SU-DHL-6 (cell line): ENCODE data around the gene TTC38.

Experiments used
- H2AFZ ChIP-seq: fragments of 200-600 bp; sonication (generic); 2 replicates; pipeline ENCODE4 v1.6.1; 2014; ENCODE audit warnings: low read depth, mild to moderate bottlenecking, moderate library complexity, mixed read lengths, antibody characterized with exemption, low read length; ENCODE audit not compliant: severe bottlenecking
- H3F3A ChIP-seq: fragments of 200-600 bp; shearing (Covaris generic); 2 replicates; pipeline ENCODE4 v1.6.0; 2016; ENCODE audit warnings: antibody characterized with exemption, mild to moderate bottlenecking; ENCODE audit not compliant: insufficient read depth
- H3K27ac ChIP-seq: fragments of 200-600 bp; sonication (generic); 2 replicates; pipeline ENCODE4 v1.5.1; 2016; ENCODE audit warnings: low read depth, mild to moderate bottlenecking, low read length, moderate library complexity, mixed read lengths
- H3K27me3 ChIP-seq: fragments of 200-600 bp; sonication (generic), shearing (Covaris generic); 2 replicates; pipeline ENCODE4 v1.6.0; 2014; ENCODE audit warnings: mild to moderate bottlenecking, low read length
- H3K36me3 ChIP-seq: fragments of 200-600 bp; sonication (generic); 2 replicates; pipeline ENCODE4 v1.6.1; 2014; ENCODE audit warnings: mild to moderate bottlenecking, low read length, mixed read lengths
- H3K4me2 ChIP-seq: fragments of 300-600, 200-600 bp; shearing (Covaris generic), sonication (generic); 2 replicates; pipeline ENCODE4 v1.6.0; 2014; ENCODE audit warnings: low read length, low read depth, mild to moderate bottlenecking; ENCODE audit not compliant: poor library complexity, severe bottlenecking
- H3K4me3 ChIP-seq: fragments of 200-600 bp; sonication (generic); 2 replicates; pipeline ENCODE4 v1.5.1; 2014; ENCODE audit warnings: antibody characterized with exemption, low read length, mild to moderate bottlenecking, mixed read lengths; ENCODE audit not compliant: insufficient read depth, poor library complexity, severe bottlenecking
- H3K79me2 ChIP-seq: fragments of 200-600 bp; sonication (generic); 2 replicates; pipeline ENCODE4 v1.6.1; 2014; ENCODE audit warnings: mild to moderate bottlenecking, low read length, moderate library complexity; ENCODE audit not compliant: insufficient read depth
- H3K9ac ChIP-seq: fragments of 200-600 bp; sonication (generic); 2 replicates; pipeline ENCODE4 v1.7.0; 2014; ENCODE audit warnings: mild to moderate bottlenecking, low read length
- H3K9me2 ChIP-seq: fragments of 200-600 bp; sonication (generic); replicated peaks from 2 replicates; pipeline ENCODE4 v1.6.1; 2014; ENCODE audit warnings: low read length; ENCODE audit not compliant: insufficient read depth
- H3K9me3 ChIP-seq: fragments of 200-600 bp; sonication (generic); 2 replicates; pipeline ENCODE4 v1.6.1; 2014; ENCODE audit warnings: low read length, mixed read lengths; ENCODE audit not compliant: insufficient read depth
- H4K20me1 ChIP-seq: fragments of 200-600 bp; sonication (generic); 2 replicates; pipeline ENCODE4 v1.6.1; 2014; ENCODE audit warnings: low read depth, mild to moderate bottlenecking, antibody characterized with exemption, low read length, moderate library complexity, mixed read lengths
- EZH2phosphoT487 ChIP-seq: fragments of 200-600 bp; sonication (generic), shearing (Covaris generic); conservative IDR thresholded peaks from 2 replicates; pipeline ENCODE4 v1.6.1; 2018; ENCODE audit warnings: mild to moderate bottlenecking, antibody characterized with exemption, low read length, moderate library complexity, mixed read lengths
- TF ChIP-seq, protein P1 (sequence below): fragments of 200-600 bp; sonication (generic); IDR thresholded peaks from one replicate; pipeline ENCODE4 v1.5.1; 2017; ENCODE audit warnings: antibody characterized with exemption, mild to moderate bottlenecking, low read length, moderate library complexity; ENCODE audit not compliant: insufficient read depth, poor library complexity, severe bottlenecking

The TTC38 gene

DNA sequence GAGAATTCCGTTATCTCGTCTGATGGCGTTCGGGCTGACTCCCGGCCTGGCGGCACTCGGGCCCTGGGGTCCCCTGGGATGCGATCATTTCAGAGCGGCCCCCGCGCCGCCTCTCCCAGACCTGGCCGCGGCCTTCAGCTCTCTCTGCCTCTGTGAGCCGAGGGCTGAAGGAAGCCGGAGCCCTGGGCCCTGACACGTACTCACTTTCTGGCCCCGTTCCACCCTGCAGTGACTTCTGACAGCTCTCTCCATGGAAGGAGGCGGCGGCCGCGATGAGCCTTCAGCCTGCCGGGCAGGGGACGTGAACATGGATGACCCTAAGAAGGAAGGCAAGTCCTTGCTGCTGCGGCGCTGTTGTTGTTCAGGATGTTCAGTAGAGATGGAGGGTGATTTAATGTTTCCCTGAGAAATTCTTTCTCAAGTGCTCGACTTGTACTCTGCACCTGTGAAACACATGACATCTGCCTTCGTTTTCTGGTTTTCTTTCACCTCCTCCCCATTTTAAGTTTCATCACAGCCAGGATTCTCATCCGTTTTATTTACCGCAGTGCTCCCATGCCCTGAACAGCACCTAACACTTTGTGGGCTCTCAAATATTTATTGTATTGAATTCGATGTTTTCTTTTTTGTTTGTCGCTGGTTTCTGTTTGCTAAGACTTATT lies 29.5 kb downstream of the TTC38 start:
- Histone ChIP-seq H3K27ac (peak overlapping the region; percentile 74), H3K79me2 (peaks cover 46% of the 10 kb centered on the region), H3K36me3 (peaks cover 13% of the 10 kb centered on the region; the same call in 1 of the 2 replicates), H2AFZ (peak overlapping the region; percentile 69), H3F3A (peaks cover 4% of the 10 kb centered on the region; the same call in 1 of the 2 replicates), H3K9me3 (no peaks in the 10 kb centered on the region), H3K9ac (peak overlapping the region; percentile 80), H4K20me1 (no peaks in the 10 kb centered on the region), H3K9me2 (no peaks in the 10 kb centered on the region), H3K27me3 (no peaks in the 10 kb centered on the region), H3K4me2 (peak overlapping the region; percentile 100), H3K4me3 (peak overlapping the region; percentile 82)
- TF ChIP-seq, protein P1, sequence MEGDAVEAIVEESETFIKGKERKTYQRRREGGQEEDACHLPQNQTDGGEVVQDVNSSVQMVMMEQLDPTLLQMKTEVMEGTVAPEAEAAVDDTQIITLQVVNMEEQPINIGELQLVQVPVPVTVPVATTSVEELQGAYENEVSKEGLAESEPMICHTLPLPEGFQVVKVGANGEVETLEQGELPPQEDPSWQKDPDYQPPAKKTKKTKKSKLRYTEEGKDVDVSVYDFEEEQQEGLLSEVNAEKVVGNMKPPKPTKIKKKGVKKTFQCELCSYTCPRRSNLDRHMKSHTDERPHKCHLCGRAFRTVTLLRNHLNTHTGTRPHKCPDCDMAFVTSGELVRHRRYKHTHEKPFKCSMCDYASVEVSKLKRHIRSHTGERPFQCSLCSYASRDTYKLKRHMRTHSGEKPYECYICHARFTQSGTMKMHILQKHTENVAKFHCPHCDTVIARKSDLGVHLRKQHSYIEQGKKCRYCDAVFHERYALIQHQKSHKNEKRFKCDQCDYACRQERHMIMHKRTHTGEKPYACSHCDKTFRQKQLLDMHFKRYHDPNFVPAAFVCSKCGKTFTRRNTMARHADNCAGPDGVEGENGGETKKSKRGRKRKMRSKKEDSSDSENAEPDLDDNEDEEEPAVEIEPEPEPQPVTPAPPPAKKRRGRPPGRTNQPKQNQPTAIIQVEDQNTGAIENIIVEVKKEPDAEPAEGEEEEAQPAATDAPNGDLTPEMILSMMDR, result no peak
- no peak for TF ChIP-seq EZH2phosphoT487

DNA sequence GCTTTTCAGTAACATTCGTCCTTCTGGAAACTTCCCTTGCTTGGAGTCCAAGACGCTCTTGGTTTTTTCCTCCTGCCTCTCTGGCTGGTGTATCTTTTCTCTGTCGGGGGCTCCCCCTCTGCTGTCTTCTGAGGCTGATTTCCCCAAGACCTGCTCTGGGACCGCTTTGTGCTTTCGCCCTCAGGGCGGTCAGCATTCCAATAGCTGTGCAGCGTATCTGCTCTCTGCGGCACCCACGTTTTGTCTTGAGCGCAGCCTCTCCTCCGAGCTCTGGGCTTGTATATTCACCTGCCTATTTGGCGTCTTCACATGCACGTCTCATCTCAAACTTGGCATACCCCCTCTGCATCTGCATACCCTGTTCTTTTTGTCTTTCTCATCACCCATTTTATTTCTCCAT lies 31.3 kb downstream of the TTC38 start:
- H3K4me3 ChIP-seq, result no peak overlapping the region
- peaks cover 64% of the 10 kb centered on the region for H3K79me2 ChIP-seq
- H3K9me2 ChIP-seq, result no peaks in the 10 kb centered on the region
- peaks cover 13% of the 10 kb centered on the region; the same call in 1 of the 2 replicates for H3K36me3 ChIP-seq
- H3K9ac ChIP-seq, result no peak overlapping the region
- H3F3A ChIP-seq, result peaks cover 4% of the 10 kb centered on the region; the same call in 1 of the 2 replicates
- H3K27ac ChIP-seq, result no peak overlapping the region
- TF ChIP-seq, protein P1, result no peak
- TF ChIP-seq EZH2phosphoT487, result no peak
- H2AFZ ChIP-seq, result no peak overlapping the region
- H3K27me3 ChIP-seq, result no peaks in the 10 kb centered on the region
- no peaks in the 10 kb centered on the region for H4K20me1 ChIP-seq
- H3K4me2 ChIP-seq, result no peak overlapping the region
- no peaks in the 10 kb centered on the region for H3K9me3 ChIP-seq

DNA sequence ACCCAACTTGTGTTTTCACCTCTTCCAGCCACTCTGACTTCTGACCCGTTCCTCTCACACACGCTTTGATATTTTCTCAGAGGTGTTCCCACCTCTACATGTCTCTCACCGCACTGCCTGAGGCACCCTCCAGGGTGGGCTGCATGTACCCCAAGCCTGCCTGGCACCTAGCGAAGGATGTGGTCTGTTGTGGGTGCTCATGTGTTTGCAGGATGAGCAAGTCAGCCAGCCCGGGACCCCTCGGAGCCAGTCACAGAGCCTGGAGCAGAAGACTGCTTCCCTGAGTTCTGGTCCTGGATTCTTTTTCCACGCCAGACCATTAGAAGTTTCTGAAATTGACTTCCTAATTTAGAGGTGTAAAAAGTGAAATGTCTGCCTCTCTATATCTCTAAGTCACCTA lies 32.7 kb downstream of the TTC38 start:
- TF ChIP-seq EZH2phosphoT487, result no peak
- TF ChIP-seq, protein P1, result no peak
- peaks cover 17% of the 10 kb centered on the region; the same call in 1 of the 2 replicates for H3K36me3 ChIP-seq
- no peaks in the 10 kb centered on the region for H3K9me3 ChIP-seq
- H2AFZ ChIP-seq, result no peak overlapping the region
- no peak overlapping the region for H3K9ac ChIP-seq
- no peaks in the 10 kb centered on the region for H3K9me2 ChIP-seq
- no peak overlapping the region for H3K27ac ChIP-seq
- peaks cover 78% of the 10 kb centered on the region for H3K79me2 ChIP-seq
- H3K4me3 ChIP-seq, result no peak overlapping the region
- H3F3A ChIP-seq, result peaks cover 4% of the 10 kb centered on the region; the same call in 1 of the 2 replicates
- no peaks in the 10 kb centered on the region for H3K27me3 ChIP-seq
- no peaks in the 10 kb centered on the region for H4K20me1 ChIP-seq
- no peak overlapping the region for H3K4me2 ChIP-seq
